GM21360 (cell line): Measurements from ENCODE around the gene ST8SIA6.
A peak's percentile ranks its signal among the peaks of the same experiment; 100 is the strongest.
"Not testable (repeated sequence)": the region's sequence is repeated elsewhere in the genome, so short reads cannot be mapped to it uniquely, and the experiment has no call there.

Experiments used
- ATAC-seq: cut with Tn5 transposase; IDR thresholded peaks from one replicate; pipeline ENCODE4 v1.9.1; 2021; ENCODE audit warnings: mild to moderate bottlenecking, moderate library complexity; ENCODE audit not compliant: unreplicated experiment

The ST8SIA6 gene

GRCh38 chr10:17349717-17350116, 104.7 kb downstream of the ST8SIA6 start:
- no peak for ATAC-seq

GRCh38 chr10:17348501-17349349, 105.7 kb downstream of the ST8SIA6 start:
- ATAC-seq, result no peak

DNA sequence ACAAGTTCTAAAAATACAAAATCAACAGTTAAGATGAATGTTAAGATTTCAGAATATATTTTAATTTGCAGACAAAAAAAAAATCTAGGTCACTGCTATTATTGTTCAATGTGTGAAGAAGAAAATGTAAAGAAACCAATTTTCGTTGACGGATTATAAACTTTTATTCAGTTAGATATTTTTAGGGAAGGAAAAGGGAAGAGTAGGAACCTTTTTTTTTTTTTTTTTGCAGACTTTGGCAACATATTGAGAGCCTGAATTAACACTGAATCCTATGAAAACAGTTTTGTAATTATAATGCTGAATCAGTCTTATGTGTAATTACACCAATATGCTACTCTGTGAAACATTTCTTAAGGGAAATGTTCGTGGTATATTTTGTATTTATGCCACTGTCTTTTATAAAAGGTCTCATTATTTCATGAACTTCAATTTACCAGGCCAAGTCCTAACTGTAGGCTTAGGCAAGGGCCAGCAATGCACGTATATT, 106.3 kb downstream of the ST8SIA6 start:
- no peak for ATAC-seq

GRCh38 chr10:17344206-17344605, 110.2 kb downstream of the ST8SIA6 start:
- no peak for ATAC-seq

DNA sequence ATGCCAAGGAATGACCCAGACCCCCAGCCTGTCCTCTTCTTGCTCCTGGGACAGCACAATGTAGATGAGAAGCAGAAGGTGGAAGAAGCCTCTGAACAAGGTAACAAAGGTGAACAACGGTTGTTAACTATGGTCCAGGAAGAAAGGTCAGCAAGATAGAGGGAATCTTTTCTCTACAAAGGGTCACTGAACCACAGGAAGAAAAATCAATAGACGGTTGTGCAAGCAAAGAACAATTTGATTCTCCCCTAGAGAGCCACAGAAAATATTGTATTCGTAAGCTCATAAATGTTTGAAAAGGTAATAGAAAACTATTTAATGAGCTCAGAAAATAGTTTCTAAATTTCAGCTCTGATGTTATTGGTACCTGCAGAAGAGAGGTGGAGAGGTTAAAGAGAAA, 111.3 kb downstream of the ST8SIA6 start:
- ATAC-seq, result no peak

GRCh38 chr10:17340144-17340829, 114.1 kb downstream of the ST8SIA6 start:
- no peak for ATAC-seq

- no peak for ATAC-seq
Observed at GRCh38 chr10:17335065-17335464, 119.3 kb downstream of the ST8SIA6 start.

GRCh38 chr10:17330501-17330900, 123.9 kb downstream of the ST8SIA6 start:
- no peak for ATAC-seq

GRCh38 chr10:17326377-17326776, 128.0 kb downstream of the ST8SIA6 start:
- no peak for ATAC-seq

DNA sequence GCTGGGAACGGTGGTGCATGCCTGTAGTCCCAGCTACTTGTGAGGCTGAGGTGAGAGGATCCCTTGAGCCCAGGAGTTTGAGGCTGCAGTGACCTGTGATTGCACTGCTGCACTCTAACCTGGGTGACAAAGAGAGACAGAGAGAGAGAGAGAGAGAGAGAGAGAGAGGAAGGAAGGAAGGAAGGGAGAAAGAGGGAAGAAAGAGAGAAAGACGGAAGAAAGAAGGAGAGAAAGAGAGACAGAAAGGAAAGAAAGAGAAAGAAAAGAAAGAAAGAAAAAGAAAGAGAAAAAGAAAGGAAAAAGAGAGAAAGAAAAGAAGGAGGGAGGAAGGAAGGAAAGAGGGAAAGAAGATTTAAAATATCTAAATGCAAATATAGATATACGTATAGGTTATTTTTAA, 132.4 kb downstream of the ST8SIA6 start:
- ATAC-seq, result not testable (repeated sequence)

DNA sequence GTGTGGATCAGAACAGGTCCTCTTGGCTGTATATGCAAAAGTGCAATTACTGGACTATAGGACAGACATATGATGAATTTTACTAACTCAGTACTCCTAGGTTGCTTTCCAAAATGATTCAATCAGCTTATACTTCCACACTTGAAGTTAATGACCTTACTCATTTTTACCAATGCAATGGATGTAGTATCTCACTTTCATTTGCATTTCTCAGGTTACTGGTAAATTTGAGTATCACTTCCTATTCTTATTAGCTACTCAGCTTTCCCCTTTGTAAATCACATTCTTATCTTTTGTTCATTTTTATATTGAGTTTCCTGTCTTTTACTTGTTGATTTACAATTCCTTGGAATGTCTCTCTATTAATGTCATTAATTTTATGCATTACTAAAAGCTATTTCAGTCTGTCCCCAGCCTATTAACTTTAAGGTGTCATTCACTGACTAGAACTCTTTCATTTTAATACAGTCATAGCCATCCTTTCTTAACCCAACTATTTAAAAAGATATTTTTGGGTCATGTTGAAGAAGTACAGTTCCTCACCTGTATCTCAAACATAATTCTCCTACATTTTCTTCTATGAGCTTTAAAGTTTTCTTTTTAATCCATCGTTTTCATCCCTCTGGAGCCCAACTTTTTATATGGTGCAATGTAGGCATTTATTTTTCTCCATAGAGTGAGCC, 137.8 kb downstream of the ST8SIA6 start:
- ATAC-seq, result peak; percentile 78

DNA sequence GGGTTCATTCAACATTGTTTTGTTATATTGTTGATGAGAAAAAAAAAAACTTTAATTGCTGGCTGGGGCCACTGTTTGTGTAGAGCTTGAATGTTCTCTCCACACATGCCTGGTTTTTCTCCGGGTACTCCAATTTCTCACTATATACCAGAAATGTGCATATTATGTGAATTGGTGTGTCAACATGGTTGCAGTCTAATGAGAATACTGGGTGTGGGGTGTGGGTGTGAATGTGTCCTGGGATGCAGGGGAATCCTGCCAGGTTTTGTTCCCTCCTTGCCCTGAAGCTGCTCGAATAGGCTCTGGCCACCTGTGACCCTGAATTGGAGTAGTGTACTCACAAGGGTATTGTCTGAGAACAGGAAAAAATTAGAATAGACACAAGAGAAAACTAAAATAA, 145.0 kb downstream of the ST8SIA6 start:
- no peak for ATAC-seq

- no peak for ATAC-seq
Observed at GRCh38 chr10:17307123-17307522, 147.3 kb downstream of the ST8SIA6 start.

- no peak for ATAC-seq
Observed at GRCh38 chr10:17292375-17292774, 162.0 kb downstream of the ST8SIA6 start.

- ATAC-seq, result no peak
Observed at GRCh38 chr10:17290226-17290625, 164.2 kb downstream of the ST8SIA6 start.

GRCh38 chr10:17289763-17290162, 164.6 kb downstream of the ST8SIA6 start:
- ATAC-seq, result no peak

GRCh38 chr10:17286562-17287550, 167.5 kb downstream of the ST8SIA6 start:
- no peak for ATAC-seq

DNA sequence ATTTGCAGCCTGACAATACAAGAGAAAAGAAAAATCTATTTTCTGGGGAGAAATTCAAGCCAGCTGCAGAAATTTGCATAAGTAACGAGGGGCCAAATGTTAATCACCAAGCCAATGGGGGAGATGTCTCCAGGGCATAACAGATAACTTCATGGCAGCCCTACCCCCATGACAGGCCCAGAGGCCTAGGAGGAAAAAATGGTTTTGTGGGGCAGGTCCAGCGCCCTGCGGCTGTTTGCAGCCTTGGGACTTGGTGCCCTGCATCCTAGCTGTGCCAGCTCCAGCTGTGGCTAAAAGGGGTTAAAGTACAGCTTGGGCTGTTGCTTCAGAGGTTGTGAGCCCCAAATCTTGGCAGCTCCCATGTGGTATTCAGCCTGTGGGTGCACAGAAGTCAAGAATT, 172.1 kb downstream of the ST8SIA6 start:
- no peak for ATAC-seq

DNA sequence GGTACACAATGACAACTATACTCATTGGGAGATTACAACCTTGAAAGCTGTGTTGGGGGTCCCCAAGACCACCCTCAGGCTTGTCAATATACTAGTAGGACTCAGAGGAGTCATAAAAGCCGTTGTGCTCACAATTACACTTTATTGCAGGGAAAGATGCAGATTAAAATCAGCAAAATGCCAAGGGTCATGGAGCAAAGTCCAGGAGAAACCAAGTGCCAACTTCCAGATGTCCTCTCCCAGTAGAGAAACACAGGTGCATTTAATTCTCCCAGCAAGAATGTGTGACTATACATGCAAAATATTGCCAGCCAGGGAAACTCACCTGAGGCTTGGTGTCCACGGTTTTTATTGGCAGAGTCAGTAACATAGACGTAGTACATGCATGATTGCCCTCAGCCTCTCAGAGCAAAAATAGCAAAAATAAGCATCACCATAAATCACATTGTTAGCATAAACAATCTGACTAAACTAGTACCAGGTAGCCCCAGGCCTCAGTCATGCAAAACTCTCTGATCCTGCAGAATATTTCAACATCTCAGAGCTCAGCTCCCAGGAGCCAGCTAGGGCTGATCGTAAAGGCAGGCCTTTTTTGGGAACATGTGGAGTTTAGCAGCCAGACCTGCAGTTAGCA, 175.7 kb downstream of the ST8SIA6 start:
- ATAC-seq, result no peak
